Testis (tissue), 3 donors: ENCODE data around the gene EFTUD2. TPM values are rescaled to one million over a fixed set of nuclear protein-coding genes. Genes with fewer than 3 reads are reported as not detected.

ENCODE experiments used
- DNase-seq: peaks from one replicate; pipeline ENCODE4 v3.0.0-alpha.2; 2019
- H3K27ac ChIP-seq, 2 donors: fragments of 200-600 bp; sonication (generic); one replicate each; pipeline ENCODE4 v1.5.1; 2019
- H3K27me3 ChIP-seq: fragments of 200-600 bp; sonication (generic); one replicate; pipeline ENCODE4 v1.5.1; 2019
- H3K36me3 ChIP-seq: fragments of 200-600 bp; sonication (generic); one replicate; pipeline ENCODE4 v1.5.1; 2017; ENCODE audit warnings: low read depth; ENCODE audit errors: missing control alignments
- H3K4me1 ChIP-seq: fragments of 200-600 bp; sonication (generic); one replicate; pipeline ENCODE4 v1.5.1; 2019
- H3K4me3 ChIP-seq, 2 donors: fragments of 200-600 bp; sonication (generic); one replicate each; pipeline ENCODE4 v1.5.1; 2017 to 2019
- H3K9me3 ChIP-seq: fragments of 200-600 bp; sonication (generic); one replicate; pipeline ENCODE4 v1.5.1; 2017
- CTCF ChIP-seq, 3 experiments: fragments of 450-650 bp in 2 of 3; fragments of 200-600 bp in 1 of 3; sonication (generic) in 1 of 3; IDR thresholded peaks; one replicate each; pipeline ENCODE4 v1.5.1; 2016 to 2019; ENCODE audit warnings: antibody characterized with exemption in 3 of 3, mild to moderate bottlenecking in 2 of 3, moderate library complexity in 1 of 3
- POLR2A ChIP-seq: fragments of 450-650 bp; IDR thresholded peaks from one replicate; pipeline ENCODE4 v1.6.1; 2017; ENCODE audit warnings: antibody characterized with exemption, mild to moderate bottlenecking, moderate library complexity
- WGBS, 2 donors: methylation state at CpG; one replicate each; pipeline ENCODE4 v1.1.5; 2018; 5-methylcytosine and 5-hydroxymethylcytosine counted together
- intact Hi-C: fragments of 100-400 bp; cut with DNase I; formaldehyde crosslinking; loops from one replicate; pipeline ENCODE4 v1.15.1; 2023; ENCODE audit warnings: low total_unique reads
- polyA plus RNA-seq: library from polyadenylated mRNA; stranded (reverse); fragments of 350-450 nt; fragmentation: Illumina TruSeq; extraction: RNeasy Lipid Tissue Mini Kit (QIAGEN cat#74804); gene quantifications from one replicate; pipeline ENCODE4 v1.2.3, GENCODE V29; 2014; ENCODE audit warnings: low read depth, low replicate concordance; ENCODE audit not compliant: insufficient read depth
- total RNA-seq, 2 donors: library from RNA; depleted of rRNA; stranded (reverse); fragments of >200 nt; gene quantifications; one replicate each; pipeline ENCODE4 v1.2.3, GENCODE V29; 2016

Gene EFTUD2
- total and polyA plus RNA-seq, 3 donors from 2014 or later, result 95.5 to 131 (median 124) TPM

GRCh38 chr17:44922136-44922535 is 22.9 kb upstream of the EFTUD2 start:
- intact Hi-C loops, result loop anchor here (5.0 kb wide), 1 partner anchor 100 kb away; no protein-coding TSS in a partner anchor
- no peak for DNase-seq

GRCh38 chr17:44921122-44921882 is 22.1 kb upstream of the EFTUD2 start:
- TF ChIP-seq CTCF (IDR thresholded peaks at IDR 0.05) (no peak), POLR2A (no peak)
- Histone ChIP-seq H3K27me3 (no peaks in the 10 kb centered on the region), H3K9me3 (no peaks in the 10 kb centered on the region), H3K4me1 (peaks cover 12% of the 10 kb centered on the region), H3K4me3 (no peak overlapping the region), H3K36me3 (no peaks in the 10 kb centered on the region), H3K27ac (no peak overlapping the region)
- DNase-seq, result peak; percentile 61
- intact Hi-C loops, result loop anchor here (5.0 kb wide), 1 partner anchor 101 kb away; no protein-coding TSS in a partner anchor
- WGBS, 2 donors, result 55 to 64% methylated on average over 11 of the region's 11 CpGs

More at GRCh38 chr17:44922136-44922535, 22.9 kb upstream of the EFTUD2 start:
- TF ChIP-seq POLR2A, result no peak
- TF ChIP-seq CTCF (IDR thresholded peaks at IDR 0.05), result no peak
- 89 to 94% methylated on average over 5 to 6 of the region's 6 CpGs for WGBS, 2 donors
- H3K36me3 ChIP-seq, result no peaks in the 10 kb centered on the region
- H3K27ac ChIP-seq, result no peak overlapping the region
- H3K27me3 ChIP-seq, result no peaks in the 10 kb centered on the region
- no peaks in the 10 kb centered on the region for H3K9me3 ChIP-seq
- H3K4me1 ChIP-seq, result peaks cover 12% of the 10 kb centered on the region
- H3K4me3 ChIP-seq, result no peak overlapping the region

GRCh38 chr17:44920565-44920940 is 21.3 kb upstream of the EFTUD2 start:
- intact Hi-C loops, result loop anchor here (5.0 kb wide), 1 partner anchor 102 kb away; no protein-coding TSS in a partner anchor
- DNase-seq, result no peak
- Histone ChIP-seq H3K27me3 (no peaks in the 10 kb centered on the region), H3K9me3 (no peaks in the 10 kb centered on the region), H3K27ac (no peak overlapping the region), H3K36me3 (no peaks in the 10 kb centered on the region), H3K4me3 (no peak overlapping the region), H3K4me1 (peaks cover 12% of the 10 kb centered on the region)
- 74 to 75% methylated on average over 4 to 7 of the region's 7 CpGs for WGBS, 2 donors
- TF ChIP-seq POLR2A (no peak), CTCF (IDR thresholded peaks at IDR 0.05) (no peak)

GRCh38 chr17:44919885-44920564 is 20.8 kb upstream of the EFTUD2 start:
- peak; percentile 87 for DNase-seq
- TF ChIP-seq CTCF (IDR thresholded peaks at IDR 0.05) (peak; percentile 74 to 84 (median 78)), POLR2A (no peak)
- intact Hi-C loops, result loop anchor here (5.0 kb wide), 1 partner anchor 102 kb away; no protein-coding TSS in a partner anchor
- 28 to 34% methylated on average over 8 to 9 of the region's 9 CpGs for WGBS, 2 donors
- H3K4me1 ChIP-seq, result peaks cover 12% of the 10 kb centered on the region
- H3K4me3 ChIP-seq, result no peak overlapping the region
- H3K27me3 ChIP-seq, result no peaks in the 10 kb centered on the region
- no peak overlapping the region for H3K27ac ChIP-seq
- no peaks in the 10 kb centered on the region for H3K36me3 ChIP-seq
- no peaks in the 10 kb centered on the region for H3K9me3 ChIP-seq
